ENCODE data around the gene CLCN6.
"Not testable (repeated sequence)": the region's sequence is repeated elsewhere in the genome, so short reads cannot be mapped to it uniquely, and the experiment has no call there.

CLCN6 gene

DNA sequence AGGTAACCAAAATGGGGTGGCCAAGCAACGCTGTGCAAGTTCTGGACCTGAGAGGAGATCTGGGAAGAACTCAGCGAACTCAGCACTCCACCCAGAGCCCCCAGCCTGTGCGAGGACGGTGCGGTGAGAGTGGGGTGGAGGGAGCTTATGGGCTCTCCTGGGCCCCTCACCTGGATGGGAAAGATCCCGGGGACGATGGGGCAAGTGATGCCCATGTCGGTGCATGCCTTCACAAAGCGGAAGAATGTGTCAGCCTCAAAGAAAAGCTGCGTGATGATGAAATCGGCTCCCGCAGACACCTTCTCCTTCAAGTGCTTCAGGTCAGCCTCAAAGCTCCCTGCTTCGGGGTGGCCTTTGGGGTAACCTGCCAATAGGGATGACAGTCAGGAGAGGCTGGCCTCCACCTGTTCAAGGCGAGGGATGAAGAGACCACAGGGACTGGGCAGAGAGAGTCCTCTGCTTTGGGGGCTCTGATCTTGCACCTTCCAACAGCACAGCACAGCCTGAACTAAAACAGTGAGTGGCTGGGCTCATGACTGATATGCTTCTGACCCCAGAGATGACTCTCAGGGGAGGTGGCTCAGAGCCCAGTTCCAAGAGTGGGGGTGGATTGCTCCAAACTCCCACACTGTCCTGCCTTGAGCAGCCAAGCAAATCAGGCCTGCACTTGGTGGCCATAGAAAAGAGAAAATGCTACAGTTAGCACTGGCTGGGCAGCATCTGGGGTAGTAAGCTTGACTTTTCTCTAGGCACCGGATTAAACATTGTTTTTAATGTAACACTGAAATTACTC is 9.8 kb upstream of the CLCN6 start:
- no peak for DNase-seq (ENCODE audit: low read depth, low spot score)

DNA sequence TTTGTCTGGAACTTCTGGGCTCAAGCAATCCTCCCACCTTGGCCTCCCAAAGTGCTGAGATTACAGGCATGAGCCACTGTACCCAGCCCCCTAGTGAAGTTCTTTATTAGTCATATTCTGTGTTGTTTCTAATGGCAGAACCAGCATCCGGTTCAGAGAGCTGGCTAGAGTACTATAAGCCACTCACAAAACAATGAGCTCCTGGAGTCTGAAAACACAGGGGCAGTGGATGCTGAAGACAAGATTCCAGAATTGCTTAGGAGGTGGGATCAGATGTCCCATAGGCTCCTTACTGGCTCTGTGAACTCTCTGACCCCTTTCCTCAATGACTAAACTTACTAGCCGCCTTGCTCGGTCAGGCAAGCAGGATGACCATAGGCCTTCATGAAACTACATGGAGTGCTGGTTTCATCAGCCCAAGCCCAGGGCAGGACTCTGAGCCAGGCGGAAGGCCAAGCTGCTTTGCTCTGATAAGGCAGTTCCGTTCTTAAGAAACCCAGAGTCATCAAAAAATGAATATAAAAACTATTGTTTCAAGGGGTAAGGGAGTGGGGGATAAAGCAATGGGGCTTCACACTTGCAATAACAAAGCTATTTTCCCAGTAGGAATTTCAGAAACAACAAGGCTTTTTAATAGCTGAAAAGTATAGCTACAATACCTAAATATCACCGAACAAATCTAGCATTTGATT is 8.3 kb upstream of the CLCN6 start:
- DNase-seq (ENCODE audit: low read depth, low spot score) = no peak

DNA sequence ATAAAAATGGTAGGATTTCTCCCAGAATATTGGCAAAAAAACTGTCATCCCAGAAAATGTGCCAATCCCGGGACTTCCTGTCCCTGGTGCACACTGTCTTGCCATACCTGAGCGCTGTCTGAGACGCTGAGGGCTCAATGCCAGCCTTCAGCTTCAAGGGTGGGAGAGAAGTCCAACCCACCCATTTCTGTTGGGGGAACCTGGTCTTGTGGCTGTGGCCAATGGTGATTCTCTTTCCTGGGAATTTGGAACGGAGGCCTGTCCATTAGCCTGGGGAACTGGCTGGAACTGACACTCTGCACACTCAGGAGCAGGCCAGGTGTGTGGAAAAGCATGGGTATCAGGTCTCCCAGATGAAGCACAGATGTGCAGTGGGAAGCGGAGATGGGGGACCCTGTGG is 6.9 kb upstream of the CLCN6 start:
- DNase-seq (ENCODE audit: low read depth, low spot score) = no peak

DNA sequence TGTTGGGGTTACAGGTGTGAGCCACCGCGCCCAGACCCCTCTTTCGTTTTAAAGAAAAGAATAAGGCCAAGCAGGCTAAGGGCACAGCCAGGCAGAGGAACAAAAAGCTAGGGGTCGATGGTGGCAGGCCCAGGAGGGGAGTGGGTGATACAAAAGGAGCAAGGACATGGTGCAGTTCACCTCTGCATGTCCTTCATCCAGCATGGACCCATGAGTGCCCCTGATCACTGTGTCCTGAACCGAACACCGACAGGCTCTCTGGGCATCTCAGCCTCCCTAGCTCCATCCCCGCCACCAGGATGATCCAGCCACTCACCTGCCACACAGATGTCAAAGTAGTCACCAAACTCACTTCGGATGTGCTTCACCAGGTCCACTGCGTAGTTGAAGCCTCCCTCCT is 6.1 kb upstream of the CLCN6 start:
- no peak for DNase-seq (ENCODE audit: low read depth, low spot score)

DNA sequence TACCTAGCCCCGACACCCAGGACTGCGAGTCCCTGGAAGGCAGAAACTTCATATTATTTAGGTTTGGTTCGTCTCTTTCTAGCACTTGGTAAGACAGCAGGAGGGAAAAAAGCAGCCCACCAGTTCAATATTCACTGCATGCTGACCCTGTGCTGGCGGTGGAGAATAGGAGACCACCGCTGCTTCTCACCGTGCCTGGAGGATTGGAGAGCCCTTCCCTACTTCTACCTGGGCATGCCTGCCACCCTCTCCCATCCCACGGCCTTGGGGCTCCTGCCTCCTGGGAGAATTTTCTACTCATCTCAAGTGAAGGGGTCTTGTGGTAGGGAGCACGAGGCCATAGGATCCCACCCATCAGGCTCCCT is 5.6 kb upstream of the CLCN6 start:
- DNase-seq (ENCODE audit: low read depth, low spot score) = no peak

DNA sequence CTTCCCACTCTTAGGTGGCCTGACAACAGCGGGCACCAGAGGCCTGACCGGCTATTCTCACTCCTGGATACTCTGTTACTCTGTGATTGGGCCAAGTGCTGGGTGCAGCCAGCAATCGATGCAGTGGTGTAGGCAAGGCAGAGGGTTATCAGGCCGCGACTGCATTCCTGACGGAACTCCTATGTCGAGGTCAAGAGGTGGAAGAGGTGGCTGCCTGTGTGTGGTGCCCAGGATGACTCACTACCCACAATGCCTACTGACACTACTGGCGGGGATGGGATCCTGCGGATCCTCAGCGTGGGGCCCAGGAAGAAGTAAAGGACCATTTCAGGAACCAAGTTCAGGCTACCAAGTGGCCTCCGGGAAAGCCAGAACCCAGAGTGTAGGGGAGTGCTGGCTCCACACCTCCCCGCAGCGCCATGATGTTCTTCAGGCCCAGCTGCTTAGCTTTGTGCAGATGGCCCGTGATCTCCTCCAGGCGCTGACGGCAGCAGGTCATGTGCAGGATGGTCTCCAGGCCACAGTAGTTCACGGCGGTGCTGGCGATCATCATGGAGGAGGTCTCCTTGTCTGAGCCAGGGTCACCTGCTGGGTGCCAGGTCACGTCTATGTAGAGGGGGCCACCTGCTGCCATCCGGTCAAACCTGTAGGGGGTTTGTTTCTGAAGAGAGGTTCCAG is 5.1 kb upstream of the CLCN6 start:
- DNase-seq (ENCODE audit: low read depth, low spot score) = no peak

DNA sequence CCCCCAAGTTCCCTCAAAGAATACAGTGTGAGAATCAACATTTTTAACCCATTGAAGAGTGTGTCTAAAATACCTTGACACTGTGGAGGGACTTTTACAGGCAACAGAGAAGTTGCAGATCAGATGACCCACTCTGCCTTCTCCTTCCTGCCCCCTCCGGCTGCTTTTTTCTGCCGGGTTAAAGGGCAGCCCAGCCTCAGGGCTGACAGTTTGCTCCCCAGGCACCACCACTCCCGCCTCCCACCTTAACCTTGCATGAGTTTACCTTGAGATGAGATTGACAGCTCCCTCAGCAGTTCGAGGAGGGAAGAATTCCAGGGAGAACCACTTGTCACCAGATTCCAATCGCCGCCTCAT is 3.4 kb upstream of the CLCN6 start:
- peak; percentile 87 for DNase-seq (ENCODE audit: low read depth, low spot score)

DNA sequence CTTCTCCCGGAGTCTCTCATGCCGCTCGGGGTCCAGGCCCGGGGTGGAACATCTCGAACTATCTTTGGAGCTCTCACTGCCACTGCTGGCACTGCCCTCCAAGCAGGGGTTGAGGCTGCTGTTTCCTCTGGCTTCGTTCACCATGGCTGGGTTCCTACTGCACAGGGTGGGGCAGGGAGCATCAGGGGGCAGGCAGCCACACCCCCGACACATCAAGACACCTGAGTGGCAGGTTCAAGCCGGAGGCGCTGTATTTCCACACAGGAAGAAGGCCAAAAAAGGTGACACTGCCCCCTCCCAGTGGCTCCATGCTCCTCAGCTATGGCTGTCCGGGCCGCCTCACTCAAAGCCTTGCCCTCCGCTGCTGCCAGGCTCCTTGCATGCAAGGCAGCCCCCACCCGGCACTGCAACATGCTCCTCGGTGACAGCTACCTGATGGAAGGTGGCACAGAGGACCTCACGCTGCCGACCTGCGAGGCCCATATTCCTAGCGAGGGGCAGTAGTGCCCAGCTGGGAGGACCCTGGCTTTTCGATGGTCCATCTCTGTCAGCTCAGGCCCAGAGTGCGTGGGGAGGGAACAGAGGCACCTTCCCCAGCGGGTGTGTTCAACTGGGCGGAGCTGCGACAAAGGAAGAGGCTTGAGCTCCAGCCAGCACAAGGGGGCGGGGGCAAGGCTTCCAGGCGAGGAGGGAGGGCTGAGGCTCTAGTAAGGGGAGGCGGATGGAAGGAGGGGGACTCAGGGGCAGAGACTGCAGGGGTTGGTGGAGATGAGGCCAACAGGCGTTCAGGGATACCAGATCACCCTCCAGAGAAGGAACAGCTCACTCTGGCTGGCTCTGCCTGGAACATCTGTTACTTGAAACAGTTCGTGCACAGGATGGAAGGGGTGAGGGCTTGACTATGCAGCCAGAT is 2.8 kb upstream of the CLCN6 start:
- peak; percentile 95 for DNase-seq (ENCODE audit: low read depth, low spot score)

DNA sequence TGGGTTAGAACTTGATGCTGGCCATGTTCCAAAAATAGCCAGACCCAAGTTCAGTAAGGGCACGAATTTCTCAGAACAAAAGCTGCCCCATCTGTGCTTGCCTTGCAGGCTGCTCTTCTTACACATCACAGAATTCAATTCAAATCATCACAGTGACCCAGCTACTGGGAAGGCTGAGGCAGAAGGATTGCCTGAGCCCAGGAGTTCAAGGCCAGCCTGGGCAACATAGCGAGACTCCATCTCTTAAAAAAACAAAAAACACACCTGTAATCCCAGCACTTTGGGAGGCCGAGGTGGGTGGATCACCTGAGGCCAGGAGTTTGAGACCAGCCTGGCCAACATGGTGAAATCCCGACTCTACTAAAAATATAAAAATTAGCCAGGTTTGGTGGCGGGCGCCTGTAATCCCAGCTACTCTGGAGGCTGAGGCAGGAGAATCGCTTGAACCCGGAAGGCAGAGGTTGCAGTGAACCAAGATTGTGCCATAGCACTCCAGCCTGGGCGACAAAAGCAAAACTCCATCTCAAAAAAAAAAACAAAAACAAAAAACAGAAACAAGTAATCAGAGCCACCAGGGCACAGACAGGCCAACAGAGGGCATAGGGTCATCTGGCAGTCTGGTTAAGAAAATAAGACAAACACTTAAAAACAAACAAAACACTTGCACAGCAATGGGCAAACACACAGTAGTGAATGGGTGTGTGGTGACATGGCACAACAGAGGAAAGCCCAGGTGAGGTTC is 1.9 kb upstream of the CLCN6 start:
- DNase-seq (ENCODE audit: low read depth, low spot score) = not testable (repeated sequence)

DNA sequence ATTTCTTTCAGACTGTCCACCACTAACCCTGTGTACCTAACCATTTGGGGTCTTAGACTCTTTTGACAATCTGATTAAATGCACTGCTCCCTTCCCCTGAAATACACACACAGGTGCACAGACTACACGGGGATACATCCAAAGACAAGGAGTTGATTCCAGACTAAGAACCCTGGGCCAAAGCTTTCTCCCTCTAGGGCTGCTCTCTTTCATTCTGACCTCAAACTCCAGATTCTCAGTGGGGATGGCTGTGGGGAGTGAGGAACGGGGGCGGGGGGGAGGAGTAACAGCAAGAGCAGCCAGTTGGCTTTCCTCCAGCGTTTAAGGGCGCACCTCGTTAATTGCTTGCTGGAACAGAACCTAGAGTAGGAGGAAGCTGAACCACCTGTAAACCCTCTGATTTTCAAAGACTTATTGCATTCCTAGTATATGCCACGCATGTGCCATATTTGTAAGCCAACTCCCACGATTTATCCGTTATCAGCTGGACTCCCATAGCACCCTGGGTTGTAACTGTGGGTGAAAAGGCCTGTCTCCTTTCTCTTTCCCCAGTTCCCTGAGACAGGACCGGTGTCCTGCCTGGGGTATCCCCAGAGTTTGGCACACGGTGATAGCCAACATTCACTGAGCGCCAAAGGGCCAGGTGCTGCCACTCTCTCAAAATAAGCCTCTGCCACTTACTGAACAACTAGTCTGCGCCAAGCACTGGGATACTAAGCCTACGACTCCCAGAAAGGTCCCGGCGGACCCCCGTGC is 1.1 kb upstream of the CLCN6 start:
- no peak for DNase-seq (ENCODE audit: low read depth, low spot score)

DNA sequence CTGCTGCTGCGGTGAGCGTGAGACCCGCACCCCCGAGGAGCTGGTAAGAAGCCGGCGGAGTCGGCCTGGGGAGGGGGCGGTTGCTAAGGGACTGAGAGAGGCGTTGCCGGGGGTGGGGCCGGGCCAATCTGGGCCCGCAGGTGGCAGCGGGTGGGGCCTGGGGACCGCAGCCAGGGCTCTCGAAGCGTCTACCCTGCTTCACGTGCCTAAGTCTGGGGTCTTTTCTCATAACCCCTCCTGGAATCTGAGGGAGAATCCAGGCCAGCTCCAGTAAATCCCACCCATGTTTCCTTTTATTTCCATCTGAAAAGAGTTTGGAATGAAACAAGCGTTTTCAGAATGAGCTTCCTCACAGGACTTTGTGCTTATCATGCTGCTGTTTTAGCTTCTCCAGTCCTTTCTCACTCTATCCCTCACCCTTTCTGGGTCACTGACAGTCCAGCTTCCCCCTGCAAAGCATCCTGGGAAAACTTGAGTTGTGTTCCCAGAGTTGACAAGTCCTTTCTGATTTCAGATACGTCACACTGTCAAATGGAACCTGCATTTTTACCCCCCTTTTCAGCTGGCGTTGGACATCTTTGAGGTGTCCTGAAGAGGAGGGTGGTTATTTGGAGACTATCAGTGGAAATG is 431 bp downstream of the CLCN6 start:
- DNase-seq (ENCODE audit: low read depth, low spot score) = no peak

DNA sequence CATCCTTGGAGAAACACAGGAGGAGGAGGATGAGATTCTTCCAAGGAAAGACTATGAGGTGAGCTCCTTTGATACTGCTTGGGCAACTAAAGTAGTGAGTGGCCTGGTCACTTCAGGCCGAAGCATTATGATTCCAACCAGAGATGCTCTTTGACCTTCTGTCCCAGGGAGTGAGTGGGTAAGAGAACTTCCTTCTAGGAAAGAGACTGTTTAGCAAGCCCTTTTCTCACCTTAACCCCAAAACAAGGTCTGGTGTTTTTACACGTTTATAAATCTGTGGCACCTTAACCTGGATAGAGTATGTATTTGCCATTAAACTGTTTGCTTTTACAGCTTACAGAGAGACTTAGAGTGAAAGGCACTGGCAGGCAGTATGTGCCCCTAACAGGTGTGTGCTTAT is 1.1 kb downstream of the CLCN6 start:
- no peak for DNase-seq (ENCODE audit: low read depth, low spot score)

DNA sequence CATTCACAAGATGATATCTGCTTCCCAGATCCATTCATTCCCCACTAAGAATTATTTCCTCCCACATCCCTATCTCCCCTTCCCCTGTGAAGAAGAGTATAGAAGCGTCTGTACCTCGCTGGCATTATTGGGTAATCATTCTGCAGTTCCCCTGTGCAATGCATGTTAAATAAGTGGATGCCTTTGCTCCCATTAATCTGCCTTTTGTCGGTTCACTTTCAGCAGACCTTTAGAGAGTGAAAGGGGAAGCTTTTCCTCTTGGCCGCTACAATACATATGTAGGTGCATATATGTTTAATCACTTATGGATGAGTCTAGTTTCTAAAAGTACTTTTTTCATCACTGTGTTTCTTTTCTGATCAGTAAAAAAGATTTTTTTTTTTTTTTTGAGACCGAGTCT is 7.0 kb downstream of the CLCN6 start:
- no peak for DNase-seq (ENCODE audit: low read depth, low spot score)

DNA sequence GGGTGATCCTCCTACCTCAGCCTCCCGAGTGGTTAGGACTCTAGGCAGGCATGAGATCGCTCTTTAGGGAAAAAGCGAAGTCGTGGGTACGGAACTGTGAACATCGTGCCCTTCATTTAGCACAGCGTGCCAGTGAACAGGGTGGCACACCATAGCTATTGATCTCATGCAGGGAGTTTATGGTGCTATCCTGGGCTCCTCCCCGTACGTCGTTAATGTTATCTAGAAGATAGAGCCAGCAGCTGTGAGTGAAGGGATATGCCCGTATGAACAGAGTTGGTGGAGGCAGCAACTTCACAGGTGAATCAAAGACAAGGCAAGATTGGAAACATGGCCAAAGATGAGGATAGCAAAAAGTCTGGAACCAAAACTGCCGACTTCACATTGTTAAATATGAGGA is 11.2 kb downstream of the CLCN6 start:
- no peak for DNase-seq (ENCODE audit: low read depth, low spot score)

DNA sequence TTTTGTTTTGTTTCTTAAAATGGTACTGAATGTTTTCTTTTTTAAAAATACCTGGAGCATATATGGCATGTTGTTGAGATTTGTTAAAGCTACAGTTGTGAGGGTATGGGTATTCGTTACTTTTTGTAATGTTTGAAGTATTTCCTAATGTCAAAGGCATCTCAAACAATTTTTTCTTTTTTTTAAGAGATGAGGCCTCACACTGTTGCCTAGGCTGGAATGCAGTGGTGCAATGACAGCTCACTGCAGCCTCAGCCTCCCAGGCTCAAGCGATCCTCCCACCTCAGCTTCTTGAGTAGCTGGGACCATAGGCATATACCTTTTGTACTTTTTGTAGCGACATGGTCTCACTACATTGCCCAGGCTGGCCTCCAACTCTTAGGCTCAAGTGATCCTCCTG is 16.1 kb downstream of the CLCN6 start:
- no peak for DNase-seq (ENCODE audit: low read depth, low spot score)

DNA sequence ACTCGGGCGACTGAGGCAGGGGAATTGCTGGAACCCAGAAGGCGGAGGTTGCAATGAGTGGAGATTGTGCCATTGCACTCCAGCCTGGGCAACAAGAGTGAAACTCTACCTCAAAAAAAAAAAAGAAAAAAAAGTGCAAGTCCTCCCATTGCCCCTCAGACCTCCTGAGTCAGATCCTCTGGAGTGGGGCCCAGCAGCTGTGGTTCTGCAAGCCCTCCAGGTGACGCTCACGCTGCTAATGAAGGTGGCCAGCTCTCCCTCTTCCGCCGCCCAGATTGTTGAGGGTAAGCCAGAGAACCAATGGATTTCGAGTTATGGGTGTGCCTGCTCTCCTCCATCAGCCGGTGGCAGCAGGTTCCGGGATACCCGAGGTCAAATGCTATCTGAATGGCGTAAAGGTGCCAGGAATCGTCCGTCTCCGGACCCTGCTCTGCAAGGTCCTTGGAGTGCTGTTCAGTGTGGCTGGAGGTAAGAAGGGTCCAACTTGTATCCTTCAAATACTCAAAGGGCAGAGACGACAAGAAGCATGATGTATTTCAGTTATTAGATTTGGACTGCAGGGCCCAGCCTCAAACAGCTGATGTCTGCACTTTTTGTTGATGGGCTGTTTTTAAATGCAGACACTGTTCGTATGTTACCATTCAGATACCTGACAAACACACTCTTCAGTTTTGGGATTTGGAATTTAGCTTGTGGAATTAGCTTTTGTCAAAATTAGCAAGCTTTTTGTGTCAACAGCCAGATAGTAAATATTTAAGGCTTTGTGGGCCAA is 17.6 kb downstream of the CLCN6 start:
- DNase-seq (ENCODE audit: low read depth, low spot score) = no peak

DNA sequence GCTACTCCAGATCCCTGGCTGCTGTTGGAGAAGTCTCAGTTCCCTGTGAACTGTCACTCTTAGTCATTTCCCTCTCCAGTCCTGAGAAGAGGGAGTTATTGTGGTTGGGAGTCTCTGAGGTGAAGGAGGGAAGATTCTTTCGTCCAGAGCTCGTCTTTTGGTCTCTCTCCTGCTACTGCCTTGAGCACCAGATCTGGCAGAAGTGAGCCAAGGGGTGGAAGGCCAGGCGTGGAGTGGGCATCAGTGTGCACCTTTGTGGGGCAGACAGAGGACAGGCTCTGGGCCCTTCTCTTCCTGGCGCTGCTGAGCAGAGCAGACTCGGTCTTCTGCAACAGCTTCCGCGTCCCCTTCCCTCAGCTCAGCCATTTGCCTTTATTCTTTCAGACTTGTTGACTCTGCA is 19.1 kb downstream of the CLCN6 start:
- no peak for DNase-seq (ENCODE audit: low read depth, low spot score)

DNA sequence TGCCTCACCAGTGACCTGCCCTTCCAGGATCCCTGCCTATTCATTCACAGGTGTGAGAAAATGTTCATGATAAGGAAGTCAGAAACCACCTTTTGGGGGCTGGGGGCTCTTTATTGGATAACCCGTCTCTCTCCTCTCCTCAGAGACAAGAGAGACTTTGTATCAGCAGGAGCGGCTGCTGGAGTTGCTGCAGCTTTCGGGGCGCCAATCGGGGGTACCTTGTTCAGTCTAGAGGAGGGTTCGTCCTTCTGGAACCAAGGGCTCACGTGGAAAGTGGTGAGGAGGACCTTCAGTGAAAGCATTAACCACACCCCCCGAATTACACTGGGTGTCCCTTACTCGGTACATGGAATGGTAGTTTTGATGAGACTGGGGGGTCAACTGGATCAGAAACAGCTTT is 21.0 kb downstream of the CLCN6 start:
- no peak for DNase-seq (ENCODE audit: low read depth, low spot score)

DNA sequence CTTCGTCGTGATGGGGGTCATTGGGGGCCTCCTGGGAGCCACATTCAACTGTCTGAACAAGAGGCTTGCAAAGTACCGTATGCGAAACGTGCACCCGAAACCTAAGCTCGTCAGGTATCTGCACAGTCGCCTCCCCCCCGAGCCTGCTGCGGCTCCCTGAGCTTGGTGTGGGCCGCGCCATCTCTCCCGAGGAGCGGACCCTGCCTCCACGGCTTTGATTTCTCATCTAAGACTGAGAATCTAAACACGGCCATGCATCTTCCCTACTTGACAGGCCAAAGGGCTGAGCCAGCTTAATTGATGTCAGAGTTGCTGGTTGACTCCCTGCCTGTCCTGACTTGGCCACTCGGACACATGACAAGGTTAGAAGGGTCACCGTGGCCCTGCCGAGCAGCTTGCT is 22.5 kb downstream of the CLCN6 start:
- no peak for DNase-seq (ENCODE audit: low read depth, low spot score)

Measured in ELF-1 (cell line).